K562 (cell line): ENCODE results near the gene CLTRN. TPM values are rescaled to one million over a fixed set of nuclear protein-coding genes. Genes with fewer than 3 reads are reported as not detected.

Experiments
- ATAC-seq: fragments of 200-7000 bp; cut with Tn5 transposase; 3 replicates; pipeline ENCODE4 v1.9.1; 2020; ENCODE audit warnings: moderate library complexity
- BruUV-seq: library from RNA; stranded (reverse); fragments of 400-500 nt; replicated peaks from 2 replicates; lab custom pipeline; 2021; lab: Mats Ljungman, UMichigan
- CTCF ChIA-PET: fragments of 300-600 bp; formaldehyde crosslinking; extraction: SDS; loops from one replicate; lab custom pipeline; 2021; ENCODE audit warnings: low intra/inter-chr PET ratio; lab: Yijun Ruan, JAX
- POLR2A ChIA-PET: fragments of 300-600, 350-650 bp; sonication (Branson Sonifier 250); formaldehyde crosslinking; extraction: SDS; loops from one replicate; lab custom pipeline; 2021; ENCODE audit warnings: antibody characterized with exemption, inconsistent platforms; lab: Yijun Ruan, JAX
- DNase-seq, 4 experiments: peaks; one replicate each; pipeline versions ENCODE4 v3.0.0 to v3.0.0-alpha.2; 2011 to 2018; ENCODE audit warnings: low spot score in 3 of 4, mixed read lengths in 3 of 4; ENCODE audit errors: extremely low read depth in 1 of 4
- FAIRE-seq: peaks from 2 replicates; lab custom pipeline; 2011; peaks lifted over from hg19 to GRCh38; lab: Jason Lieb, UNC
- H2AFZ ChIP-seq: 2 replicates; pipeline ENCODE4 v1.6.0; 2011; ENCODE audit warnings: low read depth, low read length, control low read depth, inconsistent platforms
- H3K27ac ChIP-seq: fragments of 200-600 bp; 3 replicates; pipeline ENCODE4 v1.8.0; 2011; ENCODE audit warnings: low read depth, mild to moderate bottlenecking, control low read depth, inconsistent platforms, low read length, moderate library complexity, mixed read lengths; ENCODE audit errors: extremely low read depth
- H3K27me3 ChIP-seq, 2 experiments: fragments of 300-600 bp in 1 of 2; 2 replicates in 1 of 2; 3 replicates in 1 of 2; pipeline versions ENCODE4 v1.6.0 to v1.8.0; 2011; ENCODE audit warnings: inconsistent platforms in 2 of 2, low read length in 2 of 2, mild to moderate bottlenecking in 1 of 2, mixed read lengths in 1 of 2, moderate library complexity in 1 of 2; ENCODE audit not compliant: control insufficient read depth in 2 of 2, insufficient read depth in 2 of 2
- H3K36me3 ChIP-seq: fragments of 300-600 bp; 3 replicates; pipeline ENCODE4 v1.8.0; 2011; ENCODE audit warnings: mild to moderate bottlenecking, low read length, inconsistent platforms; ENCODE audit not compliant: control insufficient read depth, insufficient read depth
- H3K4me1 ChIP-seq, 2 experiments: fragments of 200-600 bp in 1 of 2; replicated peaks in 1 of 2; 2 replicates in 1 of 2; 3 replicates in 1 of 2; pipeline versions ENCODE4 v1.5.1 to v1.8.0; 2011; ENCODE audit warnings: inconsistent platforms in 2 of 2, low read length in 2 of 2, mild to moderate bottlenecking in 1 of 2, mixed read lengths in 1 of 2, moderate library complexity in 1 of 2; ENCODE audit not compliant: control insufficient read depth in 2 of 2, insufficient read depth in 2 of 2
- H3K4me2 ChIP-seq: 2 replicates; pipeline ENCODE4 v1.6.1; 2011; ENCODE audit warnings: low read length, control low read depth, inconsistent platforms, mixed read lengths; ENCODE audit not compliant: insufficient read depth
- H3K4me3 ChIP-seq: fragments of 200-600 bp; sonication (generic), shearing (Covaris generic); 2 replicates; pipeline ENCODE4 v1.5.1; 2016; ENCODE audit warnings: control low read depth, inconsistent platforms
- H3K79me2 ChIP-seq: fragments of 200-600 bp; 3 replicates; pipeline ENCODE4 v1.8.0; 2011; ENCODE audit warnings: low read length, inconsistent platforms; ENCODE audit not compliant: control insufficient read depth, insufficient read depth
- H3K9ac ChIP-seq, 2 experiments: 2 replicates each; pipeline versions ENCODE4 v1.6.0 to v1.6.1; 2011; ENCODE audit warnings: low read depth in 2 of 2, low read length in 2 of 2, control low read depth in 1 of 2, inconsistent platforms in 1 of 2, mild to moderate bottlenecking in 1 of 2, mixed read lengths in 1 of 2; ENCODE audit not compliant: insufficient read depth in 1 of 2
- H3K9me1 ChIP-seq: one replicate; pipeline ENCODE4 v1.6.0; 2011; ENCODE audit warnings: inconsistent platforms, mild to moderate bottlenecking, low read length, moderate library complexity; ENCODE audit not compliant: control insufficient read depth, insufficient read depth
- H3K9me3 ChIP-seq: replicated peaks from 2 replicates; pipeline ENCODE4 v1.5.1; 2011; ENCODE audit warnings: low read depth, low read length, inconsistent platforms; ENCODE audit not compliant: control insufficient read depth, insufficient read depth
- H4K20me1 ChIP-seq: replicated peaks from 2 replicates; pipeline ENCODE4 v1.6.1; 2011; ENCODE audit warnings: low read length, inconsistent platforms, mixed read lengths; ENCODE audit not compliant: control insufficient read depth, insufficient read depth
- ATF2 ChIP-seq: sonication (generic); formaldehyde crosslinking; IDR thresholded peaks from 2 replicates; pipeline ENCODE4 v1.8.1; 2022; ENCODE audit warnings: missing genetic modification reagents
- CBX8 ChIP-seq: fragments of 200-600 bp; sonication (generic); IDR thresholded peaks from 2 replicates; pipeline ENCODE4 v1.6.1; 2012; ENCODE audit warnings: borderline replicate concordance, mixed run types, low read depth, mild to moderate bottlenecking, moderate library complexity, mixed read lengths, low read length, control low read depth, inconsistent platforms; ENCODE audit not compliant: poor library complexity, severe bottlenecking; ENCODE audit errors: extremely low read depth
- CREB1 ChIP-seq, 2 experiments: sonication (generic) in 1 of 2; formaldehyde crosslinking in 1 of 2; IDR thresholded peaks; 2 replicates each; pipeline versions ENCODE4 v1.6.1 to v1.8.0; 2012 to 2022; ENCODE audit warnings: inconsistent platforms in 1 of 2, mild to moderate bottlenecking in 1 of 2, missing genetic modification reagents in 1 of 2, moderate library complexity in 1 of 2
- CREM ChIP-seq: IDR thresholded peaks from 2 replicates; pipeline ENCODE4 v1.6.1; 2014; ENCODE audit warnings: antibody characterized with exemption, low read depth
- CXXC5 ChIP-seq: fragments of 250-450 bp; sonication (Bioruptor Pico); IDR thresholded peaks from 2 replicates; pipeline ENCODE4 v1.8.0; 2022; ENCODE audit warnings: inconsistent platforms, mild to moderate bottlenecking, moderate library complexity
- ELF1 ChIP-seq: fragments of 200-800 bp; sonication (Bioruptor generic); IDR thresholded peaks from 2 replicates; pipeline ENCODE4 v1.6.1; 2016; ENCODE audit warnings: missing genetic modification characterization, missing compliant biosample characterization
- EP400 ChIP-seq: fragments of 450-650 bp; IDR thresholded peaks from 2 replicates; pipeline ENCODE4 v1.6.1; 2017; ENCODE audit warnings: antibody characterized with exemption, mild to moderate bottlenecking, moderate library complexity
- HCFC1 ChIP-seq: IDR thresholded peaks from 2 replicates; pipeline ENCODE4 v1.6.1; 2012; ENCODE audit warnings: low read depth, low read length, improper control_type of control experiment
- IRF2 ChIP-seq: sonication (generic); formaldehyde crosslinking; IDR thresholded peaks from 2 replicates; pipeline ENCODE4 v1.8.1; 2022; ENCODE audit warnings: mild to moderate bottlenecking, missing genetic modification reagents
- NCOA4 ChIP-seq: fragments of 450-650 bp; IDR thresholded peaks from 2 replicates; pipeline ENCODE4 v1.6.1; 2018; ENCODE audit warnings: mild to moderate bottlenecking; ENCODE audit not compliant: partially characterized antibody
- NR2C1 ChIP-seq, 2 experiments: fragments of 450-650 bp; IDR thresholded peaks; 2 replicates each; pipeline ENCODE4 v1.6.1; 2017; ENCODE audit warnings: mild to moderate bottlenecking in 2 of 2, antibody characterized with exemption in 1 of 2, inconsistent platforms in 1 of 2, missing compliant biosample characterization in 1 of 2, missing genetic modification characterization in 1 of 2
- NUFIP1 ChIP-seq: fragments of 450-650 bp; IDR thresholded peaks from 2 replicates; pipeline ENCODE4 v1.6.1; 2018; ENCODE audit not compliant: partially characterized antibody
- ZNF24 ChIP-seq: fragments of 450-650 bp; IDR thresholded peaks from 2 replicates; pipeline ENCODE4 v1.6.1; 2016
- ZNF79 ChIP-seq: fragments of 250-450 bp; sonication (Bioruptor Pico); IDR thresholded peaks from 2 replicates; pipeline ENCODE4 v1.4.0; 2020; ENCODE audit warnings: low read depth, mild to moderate bottlenecking, moderate library complexity
- WGBS: fragments of 100-300 bp; shearing (Covaris generic); methylation state at CpG from one replicate; pipeline ENCODE4 v1.1.6; 2016; ENCODE audit warnings: low coverage, mixed read lengths; ENCODE audit not compliant: insufficient coverage; ENCODE audit errors: missing lambda C conversion rate; 5-methylcytosine and 5-hydroxymethylcytosine counted together
- in situ Hi-C: fragments of 300-500 bp; cut with MboI; formaldehyde crosslinking; loops from 4 replicates; pipeline ENCODE4 v1.15.0; 2018; ENCODE audit warnings: inconsistent platforms, mixed read lengths
- intact Hi-C: fragments of 100-400 bp; cut with micrococcal nuclease; formaldehyde crosslinking; loops from 2 replicates; pipeline ENCODE4 v1.14.2; 2022
- polyA plus RNA-seq, 8 experiments: library from polyadenylated mRNA; depleted of rRNA in 4 of 8; stranded (reverse) in 5 of 8; unstranded in 3 of 8; fragments of >200 nt; fragmentation: Nextera tagmentation in 2 of 8; fragmentation: Illumina TruSeq in 1 of 8; extraction: Ambion mirVana in 2 of 8; extraction: Trizol in 1 of 8; gene quantifications; 2 replicates each; pipeline versions ENCODE4 v1.2.1 to v1.2.3, GENCODE V29; 2011 to 2014; ENCODE audit warnings: inconsistent platforms in 1 of 8, missing spikeins in 1 of 8
- total RNA-seq, 7 experiments: library from RNA; depleted of rRNA in 6 of 7; stranded (reverse); fragments of >200 nt in 6 of 7; fragmentation: Illumina TruSeq in 2 of 7; extraction: Trizol in 2 of 7; gene quantifications; 2 replicates each; pipeline versions ENCODE4 v1.2.1 to v1.2.3, GENCODE V29; 2011 to 2021; ENCODE audit warnings: low replicate concordance in 1 of 7

CLTRN gene
- total and polyA plus RNA-seq, 9 of the 15 experiments (the other 6 are each of a cell fraction or from before 2014, with no cell fraction given), result 0.11 to 0.36 (median 0.18) TPM; not detected in 2

GRCh38 chrX:15673970-15674369 lies 9.4 kb upstream of the CLTRN start:
- H4K20me1 ChIP-seq, result 0 out of 2 replicates have a peak, but pooled peaks cover 2% of the 10 kb centered on the region
- H3K9ac ChIP-seq, result peak overlapping the region; percentile 97; a peak in 3 of 4 replicates
- H2AFZ ChIP-seq, result peak overlapping the region; percentile 100
- FAIRE-seq (no peak), ATAC-seq (no peak), DNase-seq (no peak)
- no peaks in the 10 kb centered on the region; a peak in 1 of 5 replicates for H3K27me3 ChIP-seq
- H3K4me3 ChIP-seq, result peak overlapping the region; percentile 86
- H3K9me3 ChIP-seq, result no peaks in the 10 kb centered on the region
- ChIA-PET CTCF (interaction anchor here (0.6 kb wide), 1 partner anchor 564 kb away, joined by 3 read pairs; no protein-coding TSS in a partner anchor), POLR2A (no interaction called here)
- peak overlapping the region; percentile 99 for H3K4me2 ChIP-seq
- H3K27ac ChIP-seq, result peak overlapping the region; percentile 99
- peaks cover 35% of the 10 kb centered on the region for H3K79me2 ChIP-seq
- no peaks in the 10 kb centered on the region for H3K9me1 ChIP-seq
- TF ChIP-seq IRF2 (CRISPR knock-in tag) (no peak), ZNF24 (peak; percentile 81)
- in situ Hi-C loops (no loop called here), intact Hi-C loops (no loop called here)
- H3K36me3 ChIP-seq, result peaks cover 11% of the 10 kb centered on the region; the same call in 2 of the 3 replicates
- BruUV-seq, result no TSS peak
- 40% methylated on average over 3 of the region's 3 CpGs for WGBS
- H3K4me1 ChIP-seq, result peaks cover 0 to 4% of the 10 kb centered on the region in 2 experiments; a peak in 1 of 5 replicates

- no peaks in the 10 kb centered on the region for H3K9me1 ChIP-seq
- no peak overlapping the region for H3K4me3 ChIP-seq
- FAIRE-seq (no peak), ATAC-seq (no peak), DNase-seq (no peak)
- no TSS peak for BruUV-seq
- in situ Hi-C loops (no loop called here), intact Hi-C loops (no loop called here)
- H3K9ac ChIP-seq, result no peak overlapping the region
- TF ChIP-seq CREM, result no peak
- TF ChIP-seq ZNF79 (CRISPR knock-in tag), result no peak
- TF ChIP-seq NR2C1 (IDR thresholded peaks at IDR 0.05), result no peak
- no peak for TF ChIP-seq NR2C1 (tag; IDR thresholded peaks at IDR 0.05)
- TF ChIP-seq NUFIP1, result no peak
- no peak for TF ChIP-seq ATF2
- no peak for TF ChIP-seq HCFC1
- TF ChIP-seq EP400, result no peak
- no peak for TF ChIP-seq ELF1
- TF ChIP-seq CBX8, result no peak
- TF ChIP-seq NCOA4, result no peak
- no peak for TF ChIP-seq CREB1 (IDR thresholded peaks at IDR 0.05)
- TF ChIP-seq CREB1 (CRISPR knock-in tag; IDR thresholded peaks at IDR 0.05), result no peak
- TF ChIP-seq CXXC5 (CRISPR knock-in tag), result no peak
- H3K36me3 ChIP-seq, result peaks cover 3% of the 10 kb centered on the region; the same call in 2 of the 3 replicates
- WGBS, result 64% methylated on average over 4 of the region's 4 CpGs
- peaks cover 24% of the 10 kb centered on the region for H3K79me2 ChIP-seq
- H3K27ac ChIP-seq, result no peak overlapping the region
- ChIA-PET POLR2A (no interaction called here), CTCF (no interaction called here)
- peaks cover 0 to 4% of the 10 kb centered on the region in 2 experiments; a peak in 1 of 5 replicates for H3K4me1 ChIP-seq
- H3K4me2 ChIP-seq, result no peak overlapping the region
- no peaks in the 10 kb centered on the region for H4K20me1 ChIP-seq
- H2AFZ ChIP-seq, result no peak overlapping the region
- H3K27me3 ChIP-seq, result no peaks in the 10 kb centered on the region; a peak in 1 of 5 replicates
- no peaks in the 10 kb centered on the region for H3K9me3 ChIP-seq
Observed at GRCh38 chrX:15672881-15673280, 8.3 kb upstream of the CLTRN start.
